Neural progenitor cell (in vitro differentiated cells): ENCODE results near the gene PRKD1.

ENCODE experiments used
- CTCF ChIP-seq: fragments of 200-600 bp; sonication (generic); IDR thresholded peaks from 2 replicates; pipeline ENCODE4 v1.5.1; 2017; ENCODE audit warnings: antibody characterized with exemption, mild to moderate bottlenecking
- EZH2phosphoT487 ChIP-seq: fragments of 200-600 bp; sonication (generic); IDR thresholded peaks from 2 replicates; pipeline ENCODE4 v1.6.1; 2017; ENCODE audit warnings: antibody characterized with exemption

- TF ChIP-seq CTCF (no peak), EZH2phosphoT487 (no peak)
Observed at GRCh38 chr14:29851397-29851796, 76.2 kb downstream of the PRKD1 start.
